HepG2 (cell line): Measurements from ENCODE around the gene CD300A. TPM values are rescaled to one million over a fixed set of nuclear protein-coding genes. Genes with fewer than 3 reads are reported as not detected.

ENCODE experiments used
- ATAC-seq: fragments of 200-7000 bp; cut with Tn5 transposase; 3 replicates; pipeline ENCODE4 v1.9.1; 2020; ENCODE audit warnings: mild to moderate bottlenecking, moderate library complexity
- BruUV-seq: library from RNA; stranded (reverse); fragments of 400-500 nt; replicated peaks from 2 replicates; lab custom pipeline; 2021; lab: Mats Ljungman, UMichigan
- CTCF ChIA-PET: fragments of 300-600 bp; formaldehyde crosslinking; extraction: SDS; loops from one replicate; lab custom pipeline; 2021; ENCODE audit warnings: low total read pairs, inconsistent platforms, low intra/inter-chr PET ratio; lab: Yijun Ruan, JAX
- POLR2A ChIA-PET: fragments of 350-600 bp; sonication (Branson Sonifier 250); formaldehyde crosslinking; loops from one replicate; lab custom pipeline; 2020; ENCODE audit warnings: antibody characterized with exemption, inconsistent platforms; lab: Yijun Ruan, JAX
- DNase-seq: peaks from one replicate; pipeline ENCODE4 v3.0.0-alpha.2; 2015; ENCODE audit warnings: low spot score
- FAIRE-seq: peaks from 3 replicates; lab custom pipeline; 2011; peaks lifted over from hg19 to GRCh38; lab: Jason Lieb, UNC
- H2AFZ ChIP-seq: one replicate; pipeline ENCODE4 v1.6.1; 2011; ENCODE audit warnings: low read length, inconsistent platforms
- H3K27ac ChIP-seq: fragments of 300-600 bp; 3 replicates; pipeline ENCODE4 v1.8.0; 2011; ENCODE audit warnings: mixed run types, mild to moderate bottlenecking, mixed read lengths, low read length, inconsistent platforms; ENCODE audit not compliant: insufficient read depth; ENCODE audit errors: extremely low read length
- H3K27me3 ChIP-seq, 2 experiments: fragments of 200-600 bp in 1 of 2; 2 replicates in 1 of 2; 3 replicates in 1 of 2; pipeline versions ENCODE4 v1.6.0 to v1.8.0; 2011; ENCODE audit warnings: low read length in 2 of 2, mild to moderate bottlenecking in 2 of 2, moderate library complexity in 2 of 2, inconsistent platforms in 1 of 2; ENCODE audit not compliant: insufficient read depth in 2 of 2, control insufficient read depth in 1 of 2
- H3K36me3 ChIP-seq, 2 experiments: fragments of 200-600 bp in 1 of 2; replicated peaks in 1 of 2; 2 replicates in 1 of 2; 3 replicates in 1 of 2; pipeline versions ENCODE4 v1.5.1 to v1.8.0; 2011; ENCODE audit warnings: low read length in 2 of 2, inconsistent platforms in 1 of 2; ENCODE audit not compliant: insufficient read depth in 2 of 2, control insufficient read depth in 1 of 2
- H3K4me1 ChIP-seq: 2 replicates; pipeline ENCODE4 v1.5.1; 2012; ENCODE audit warnings: low read length, inconsistent platforms; ENCODE audit not compliant: insufficient read depth
- H3K4me2 ChIP-seq: 2 replicates; pipeline ENCODE4 v1.6.0; 2011; ENCODE audit warnings: low read depth, low read length, inconsistent platforms
- H3K4me3 ChIP-seq, 3 experiments: fragments of 200-600 bp in 1 of 3; sonication (generic), shearing (Covaris generic) in 1 of 3; replicated peaks in 1 of 3; 2 replicates each; pipeline ENCODE4 v1.5.1; 2011 to 2016; ENCODE audit warnings: low read length in 3 of 3, inconsistent platforms in 2 of 3, low read depth in 2 of 3, mild to moderate bottlenecking in 2 of 3, control low read depth in 1 of 3, mixed read lengths in 1 of 3; ENCODE audit not compliant: insufficient read depth in 1 of 3
- H3K79me2 ChIP-seq: one replicate; pipeline ENCODE4 v1.6.1; 2011; ENCODE audit warnings: low read length, inconsistent platforms; ENCODE audit not compliant: insufficient read depth
- H3K9ac ChIP-seq: 2 replicates; pipeline ENCODE4 v1.6.0; 2011; ENCODE audit warnings: mild to moderate bottlenecking, low read depth, low read length, inconsistent platforms; ENCODE audit not compliant: insufficient read depth
- H3K9me3 ChIP-seq: 2 replicates; pipeline ENCODE4 v1.5.1; 2012; ENCODE audit warnings: mild to moderate bottlenecking, low read length
- H4K20me1 ChIP-seq: 2 replicates; pipeline ENCODE4 v1.6.0; 2011; ENCODE audit warnings: inconsistent platforms, mild to moderate bottlenecking, low read length, moderate library complexity; ENCODE audit not compliant: insufficient read depth
- AGO1 ChIP-seq: fragments of 200-400 bp; formaldehyde crosslinking; IDR thresholded peaks from 2 replicates; pipeline ENCODE4 v1.6.1; 2017; ENCODE audit warnings: mild to moderate bottlenecking, low read depth, low read length, moderate library complexity; ENCODE audit not compliant: poor library complexity, severe bottlenecking
- HOXA5 ChIP-seq: sonication (generic); formaldehyde crosslinking; IDR thresholded peaks from 2 replicates; pipeline ENCODE4 v1.4.0; 2020; ENCODE audit warnings: missing genetic modification reagents
- POLR2AphosphoS2 ChIP-seq: IDR thresholded peaks from 2 replicates; pipeline ENCODE4 v1.6.1; 2011; ENCODE audit warnings: low read depth, low read length, improper control_type of control experiment
- REPIN1 ChIP-seq: sonication (generic); formaldehyde crosslinking; IDR thresholded peaks from 2 replicates; pipeline ENCODE4 v1.8.0; 2022; ENCODE audit warnings: missing genetic modification reagents, low read depth, mild to moderate bottlenecking, borderline replicate concordance
- RORA ChIP-seq: sonication (generic); formaldehyde crosslinking; IDR thresholded peaks from 2 replicates; pipeline ENCODE4 v1.5.0; 2020; ENCODE audit warnings: mild to moderate bottlenecking, missing genetic modification reagents, moderate library complexity
- ZNF205 ChIP-seq: IDR thresholded peaks from 2 replicates; pipeline ENCODE4 v1.6.1; 2018; ENCODE audit warnings: missing biosample characterization, missing genetic modification reagents
- ZNF432 ChIP-seq: sonication (generic); formaldehyde crosslinking; IDR thresholded peaks from 2 replicates; pipeline ENCODE4 v1.5.0; 2020; ENCODE audit warnings: missing genetic modification reagents, mild to moderate bottlenecking, borderline replicate concordance
- ZNF484 ChIP-seq: sonication (generic); formaldehyde crosslinking; IDR thresholded peaks from 2 replicates; pipeline ENCODE4 v1.5.1; 2020; ENCODE audit warnings: mild to moderate bottlenecking, low read depth, missing genetic modification reagents, borderline replicate concordance
- WGBS: methylation state at CpG from one replicate; pipeline ENCODE4 v1.1.6; 2017; ENCODE audit warnings: low lambda C conversion rate; 5-methylcytosine and 5-hydroxymethylcytosine counted together
- in situ Hi-C: cut with HindIII; loops from 2 replicates; pipeline ENCODE4 v1.10.0; 2017; ENCODE audit warnings: low pct_unique_long_range_greater_than_20kb; ENCODE audit not compliant: extremely low pct_ligation_motif_present
- intact Hi-C: fragments of 100-400 bp; cut with micrococcal nuclease; formaldehyde crosslinking; loops from one replicate; pipeline ENCODE4 v1.10.0; 2022; ENCODE audit not compliant: unreplicated experiment
- polyA plus RNA-seq, 8 experiments: library from polyadenylated mRNA; depleted of rRNA in 3 of 8; stranded (reverse) in 7 of 8; unstranded in 1 of 8; fragments of >200 nt; fragmentation: Illumina TruSeq in 4 of 8; extraction: Trizol in 4 of 8; gene quantifications; 2 replicates each; pipeline versions ENCODE4 v1.2.1 to v1.2.3, GENCODE V29; 2011 to 2016; ENCODE audit warnings: low read depth in 4 of 8, missing spikeins in 1 of 8, mixed read lengths in 1 of 8; ENCODE audit not compliant: insufficient read depth in 1 of 8
- total RNA-seq, 5 experiments: library from RNA; depleted of rRNA; stranded (reverse); fragments of >200 nt; fragmentation: Illumina TruSeq; extraction: Trizol; gene quantifications; 2 replicates each; pipeline ENCODE4 v1.2.3, GENCODE V29; 2016; ENCODE audit warnings: low read depth in 1 of 5
- TF ChIP-seq, protein P1 (sequence below): sonication (generic); formaldehyde crosslinking; IDR thresholded peaks from 2 replicates; pipeline ENCODE4 v1.5.1; 2020; ENCODE audit warnings: mild to moderate bottlenecking, missing genetic modification reagents, moderate library complexity
- TF ChIP-seq, protein P2 (sequence below): sonication (generic); formaldehyde crosslinking; IDR thresholded peaks from 2 replicates; pipeline ENCODE4 v1.4.0; 2020; ENCODE audit warnings: mild to moderate bottlenecking, missing genetic modification reagents
- TF ChIP-seq, protein P3 (sequence below): sonication (generic); formaldehyde crosslinking; IDR thresholded peaks from 2 replicates; pipeline ENCODE4 v1.4.0; 2020; ENCODE audit warnings: missing genetic modification reagents, borderline replicate concordance

The CD300A gene
- total and polyA plus RNA-seq, 2 of the 13 experiments (the other 11 are each of a cell fraction or from before 2014, with no cell fraction given), result not detected

- no TSS peak for BruUV-seq
- H3K4me1 ChIP-seq, result no peaks in the 10 kb centered on the region
- peaks cover 3 to 58% of the 10 kb centered on the region in 2 experiments; a peak in 4 of 5 replicates for H3K27me3 ChIP-seq
- ATAC-seq (no peak), DNase-seq (no peak), FAIRE-seq (no peak)
- H3K4me3 ChIP-seq, result no peak within 1 kb of the TSS
- H3K9ac ChIP-seq, result no peak within 1 kb of the TSS
- intact Hi-C loops, result loop anchor here (5.0 kb wide), 2 partner anchors 74 to 164 kb away; partner anchors contain the start of gene GPR142
- no peaks in the 10 kb centered on the region for H3K36me3 ChIP-seq
- no peaks in the 10 kb centered on the region for H3K79me2 ChIP-seq
- no peak within 1 kb of the TSS for H2AFZ ChIP-seq
- H4K20me1 ChIP-seq, result no peaks in the 10 kb centered on the region
- in situ Hi-C loops, result no loop called here
- CTCF ChIA-PET, result no interaction called here
- POLR2A ChIA-PET, result no interaction called here
- WGBS, result 15% methylated on average over 10 of the region's 10 CpGs
- no peak within 1 kb of the TSS for H3K4me2 ChIP-seq
- no peaks in the 10 kb centered on the region for H3K9me3 ChIP-seq
- H3K27ac ChIP-seq, result no peak within 1 kb of the TSS
- TF ChIP-seq, protein P1, sequence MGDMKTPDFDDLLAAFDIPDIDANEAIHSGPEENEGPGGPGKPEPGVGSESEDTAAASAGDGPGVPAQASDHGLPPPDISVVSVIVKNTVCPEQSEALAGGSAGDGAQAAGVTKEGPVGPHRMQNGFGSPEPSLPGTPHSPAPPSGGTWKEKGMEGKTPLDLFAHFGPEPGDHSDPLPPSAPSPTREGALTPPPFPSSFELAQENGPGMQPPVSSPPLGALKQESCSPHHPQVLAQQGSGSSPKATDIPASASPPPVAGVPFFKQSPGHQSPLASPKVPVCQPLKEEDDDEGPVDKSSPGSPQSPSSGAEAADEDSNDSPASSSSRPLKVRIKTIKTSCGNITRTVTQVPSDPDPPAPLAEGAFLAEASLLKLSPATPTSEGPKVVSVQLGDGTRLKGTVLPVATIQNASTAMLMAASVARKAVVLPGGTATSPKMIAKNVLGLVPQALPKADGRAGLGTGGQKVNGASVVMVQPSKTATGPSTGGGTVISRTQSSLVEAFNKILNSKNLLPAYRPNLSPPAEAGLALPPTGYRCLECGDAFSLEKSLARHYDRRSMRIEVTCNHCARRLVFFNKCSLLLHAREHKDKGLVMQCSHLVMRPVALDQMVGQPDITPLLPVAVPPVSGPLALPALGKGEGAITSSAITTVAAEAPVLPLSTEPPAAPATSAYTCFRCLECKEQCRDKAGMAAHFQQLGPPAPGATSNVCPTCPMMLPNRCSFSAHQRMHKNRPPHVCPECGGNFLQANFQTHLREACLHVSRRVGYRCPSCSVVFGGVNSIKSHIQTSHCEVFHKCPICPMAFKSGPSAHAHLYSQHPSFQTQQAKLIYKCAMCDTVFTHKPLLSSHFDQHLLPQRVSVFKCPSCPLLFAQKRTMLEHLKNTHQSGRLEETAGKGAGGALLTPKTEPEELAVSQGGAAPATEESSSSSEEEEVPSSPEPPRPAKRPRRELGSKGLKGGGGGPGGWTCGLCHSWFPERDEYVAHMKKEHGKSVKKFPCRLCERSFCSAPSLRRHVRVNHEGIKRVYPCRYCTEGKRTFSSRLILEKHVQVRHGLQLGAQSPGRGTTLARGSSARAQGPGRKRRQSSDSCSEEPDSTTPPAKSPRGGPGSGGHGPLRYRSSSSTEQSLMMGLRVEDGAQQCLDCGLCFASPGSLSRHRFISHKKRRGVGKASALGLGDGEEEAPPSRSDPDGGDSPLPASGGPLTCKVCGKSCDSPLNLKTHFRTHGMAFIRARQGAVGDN, result no peak
- TF ChIP-seq, protein P2, sequence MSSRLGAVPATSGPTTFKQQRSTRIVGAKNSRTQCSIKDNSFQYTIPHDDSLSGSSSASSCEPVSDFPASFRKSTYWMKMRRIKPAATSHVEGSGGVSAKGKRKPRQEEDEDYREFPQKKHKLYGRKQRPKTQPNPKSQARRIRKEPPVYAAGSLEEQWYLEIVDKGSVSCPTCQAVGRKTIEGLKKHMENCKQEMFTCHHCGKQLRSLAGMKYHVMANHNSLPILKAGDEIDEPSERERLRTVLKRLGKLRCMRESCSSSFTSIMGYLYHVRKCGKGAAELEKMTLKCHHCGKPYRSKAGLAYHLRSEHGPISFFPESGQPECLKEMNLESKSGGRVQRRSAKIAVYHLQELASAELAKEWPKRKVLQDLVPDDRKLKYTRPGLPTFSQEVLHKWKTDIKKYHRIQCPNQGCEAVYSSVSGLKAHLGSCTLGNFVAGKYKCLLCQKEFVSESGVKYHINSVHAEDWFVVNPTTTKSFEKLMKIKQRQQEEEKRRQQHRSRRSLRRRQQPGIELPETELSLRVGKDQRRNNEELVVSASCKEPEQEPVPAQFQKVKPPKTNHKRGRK (CRISPR knock-in tag), result no peak
- TF ChIP-seq POLR2AphosphoS2 (no peak), AGO1 (no peak), ZNF484 (CRISPR knock-in tag) (no peak), ZNF432 (CRISPR knock-in tag) (no peak), RORA (CRISPR knock-in tag) (no peak), HOXA5 (CRISPR knock-in tag) (no peak), ZNF205 (CRISPR knock-in tag) (no peak), REPIN1 (CRISPR knock-in tag) (no peak)
- TF ChIP-seq, protein P3, sequence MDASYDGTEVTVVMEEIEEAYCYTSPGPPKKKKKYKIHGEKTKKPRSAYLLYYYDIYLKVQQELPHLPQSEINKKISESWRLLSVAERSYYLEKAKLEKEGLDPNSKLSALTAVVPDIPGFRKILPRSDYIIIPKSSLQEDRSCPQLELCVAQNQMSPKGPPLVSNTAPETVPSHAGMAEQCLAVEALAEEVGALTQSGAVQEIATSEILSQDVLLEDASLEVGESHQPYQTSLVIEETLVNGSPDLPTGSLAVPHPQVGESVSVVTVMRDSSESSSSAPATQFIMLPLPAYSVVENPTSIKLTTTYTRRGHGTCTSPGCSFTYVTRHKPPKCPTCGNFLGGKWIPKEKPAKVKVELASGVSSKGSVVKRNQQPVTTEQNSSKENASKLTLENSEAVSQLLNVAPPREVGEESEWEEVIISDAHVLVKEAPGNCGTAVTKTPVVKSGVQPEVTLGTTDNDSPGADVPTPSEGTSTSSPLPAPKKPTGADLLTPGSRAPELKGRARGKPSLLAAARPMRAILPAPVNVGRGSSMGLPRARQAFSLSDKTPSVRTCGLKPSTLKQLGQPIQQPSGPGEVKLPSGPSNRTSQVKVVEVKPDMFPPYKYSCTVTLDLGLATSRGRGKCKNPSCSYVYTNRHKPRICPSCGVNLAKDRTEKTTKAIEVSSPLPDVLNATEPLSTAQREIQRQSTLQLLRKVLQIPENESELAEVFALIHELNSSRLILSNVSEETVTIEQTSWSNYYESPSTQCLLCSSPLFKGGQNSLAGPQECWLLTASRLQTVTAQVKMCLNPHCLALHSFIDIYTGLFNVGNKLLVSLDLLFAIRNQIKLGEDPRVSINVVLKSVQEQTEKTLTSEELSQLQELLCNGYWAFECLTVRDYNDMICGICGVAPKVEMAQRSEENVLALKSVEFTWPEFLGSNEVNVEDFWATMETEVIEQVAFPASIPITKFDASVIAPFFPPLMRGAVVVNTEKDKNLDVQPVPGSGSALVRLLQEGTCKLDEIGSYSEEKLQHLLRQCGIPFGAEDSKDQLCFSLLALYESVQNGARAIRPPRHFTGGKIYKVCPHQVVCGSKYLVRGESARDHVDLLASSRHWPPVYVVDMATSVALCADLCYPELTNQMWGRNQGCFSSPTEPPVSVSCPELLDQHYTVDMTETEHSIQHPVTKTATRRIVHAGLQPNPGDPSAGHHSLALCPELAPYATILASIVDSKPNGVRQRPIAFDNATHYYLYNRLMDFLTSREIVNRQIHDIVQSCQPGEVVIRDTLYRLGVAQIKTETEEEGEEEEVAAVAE, result no peak
Measured at GRCh38 chr17:74531231-74531761, 64.9 kb downstream of the CD300A start, which contains the start of gene CD300LB. Gene CD300LB (minus strand): TSS chr17:74531475. CDS start chr17:74531350, 125 bp downstream.
